ENCODE results near the gene ADPRHL1.
"Not testable (repeated sequence)": the region's sequence is repeated elsewhere in the genome, so short reads cannot be mapped to it uniquely, and the experiment has no call there.

The ADPRHL1 gene

GRCh38 chr13:113477724-113478123 lies 24.4 kb upstream of the ADPRHL1 start:
- TF ChIP-seq CTCF (conservative IDR thresholded peaks at IDR 0.05): no peak
- H3K27ac ChIP-seq: no peak overlapping the region

- no peak overlapping the region for H3K27ac ChIP-seq
- TF ChIP-seq CTCF (conservative IDR thresholded peaks at IDR 0.05): no peak
Measured at GRCh38 chr13:113476811-113477210, 23.5 kb upstream of the ADPRHL1 start.

GRCh38 chr13:113475911-113476310 lies 22.6 kb upstream of the ADPRHL1 start:
- no peak overlapping the region for H3K27ac ChIP-seq
- TF ChIP-seq CTCF (conservative IDR thresholded peaks at IDR 0.05): no peak

GRCh38 chr13:113475280-113475679 lies 22.0 kb upstream of the ADPRHL1 start:
- no peak overlapping the region for H3K27ac ChIP-seq
- TF ChIP-seq CTCF (conservative IDR thresholded peaks at IDR 0.05): no peak

- H3K27ac ChIP-seq: no peak overlapping the region
- no peak for TF ChIP-seq CTCF (conservative IDR thresholded peaks at IDR 0.05)
Measured at GRCh38 chr13:113474179-113474578, 20.9 kb upstream of the ADPRHL1 start.

GRCh38 chr13:113472355-113473025 lies 19.2 kb upstream of the ADPRHL1 start:
- no peak for TF ChIP-seq CTCF (conservative IDR thresholded peaks at IDR 0.05)
- H3K27ac ChIP-seq: no peak overlapping the region

GRCh38 chr13:113471844-113472243 lies 18.6 kb upstream of the ADPRHL1 start:
- no peak overlapping the region for H3K27ac ChIP-seq
- TF ChIP-seq CTCF (conservative IDR thresholded peaks at IDR 0.05): no peak

- H3K27ac ChIP-seq: not testable (repeated sequence)
Measured at GRCh38 chr13:113470635-113471163, 17.4 kb upstream of the ADPRHL1 start.
